Caco-2 (cell line): ENCODE data around the gene TOB2. TPM values are rescaled to one million over a fixed set of nuclear protein-coding genes. Genes with fewer than 3 reads are reported as not detected.
A peak's percentile ranks its signal among the peaks of the same experiment; 100 is the strongest.

Experiments used
- BruUV-seq: library from RNA; stranded (reverse); fragments of 400-500 nt; replicated peaks from 2 replicates; lab custom pipeline; 2021; lab: Mats Ljungman, UMichigan
- CTCF ChIA-PET: fragments of 300-600 bp; sonication (Branson Sonifier 250); formaldehyde crosslinking; loops from one replicate; lab custom pipeline; 2022; ENCODE audit warnings: antibody characterized with exemption; lab: Charles Lee
- POLR2A ChIA-PET: fragments of 300-600 bp; sonication (Branson Sonifier 250); formaldehyde crosslinking; loops from one replicate; lab custom pipeline; 2022; ENCODE audit warnings: antibody characterized with exemption; lab: Charles Lee
- DNase-seq, 2 experiments: peaks; one replicate each; pipeline versions ENCODE4 v3.0.0 to v3.0.0-alpha.2; 2020 to 2022
- H3K27me3 ChIP-seq: replicated peaks from 2 replicates; pipeline ENCODE4 v1.6.0; 2011; ENCODE audit warnings: low read length; ENCODE audit not compliant: control insufficient read depth, insufficient read depth
- H3K36me3 ChIP-seq: 2 replicates; pipeline ENCODE4 v1.5.1; 2011; ENCODE audit warnings: low read length; ENCODE audit not compliant: control insufficient read depth, insufficient read depth
- H3K4me1 ChIP-seq: fragments of 250-450 bp; sonication (Bioruptor Pico); 2 replicates; pipeline ENCODE4 v1.5.1; 2020; ENCODE audit warnings: mild to moderate bottlenecking
- H3K4me3 ChIP-seq: 2 replicates; pipeline ENCODE4 v1.5.1; 2011; ENCODE audit warnings: low read depth, mild to moderate bottlenecking, control low read depth, low read length
- H3K9me3 ChIP-seq: fragments of 250-450 bp; sonication (Bioruptor Pico); 2 replicates; pipeline ENCODE4 v1.5.1; 2020; ENCODE audit warnings: mild to moderate bottlenecking, moderate library complexity
- H3K27ac Mint-ChIP-seq: one replicate; pipeline ENCODE4 v1.8.0; 2022; ENCODE audit warnings: mixed read lengths; ENCODE audit not compliant: unreplicated experiment
- H3K27me3 Mint-ChIP-seq: one replicate; pipeline ENCODE4 v1.8.0; 2022; ENCODE audit warnings: mixed read lengths; ENCODE audit not compliant: insufficient read depth, unreplicated experiment
- H3K36me3 Mint-ChIP-seq: one replicate; pipeline ENCODE4 v1.8.0; 2022; ENCODE audit warnings: mild to moderate bottlenecking, mixed read lengths; ENCODE audit not compliant: insufficient read depth, unreplicated experiment
- H3K4me1 Mint-ChIP-seq: one replicate; pipeline ENCODE4 v1.8.0; 2022; ENCODE audit warnings: low read depth, mixed read lengths; ENCODE audit not compliant: unreplicated experiment
- H3K4me3 Mint-ChIP-seq: one replicate; pipeline ENCODE4 v1.8.0; 2022; ENCODE audit warnings: mild to moderate bottlenecking, moderate library complexity, mixed read lengths; ENCODE audit not compliant: unreplicated experiment
- H3K9me3 Mint-ChIP-seq: one replicate; pipeline ENCODE4 v1.8.0; 2022; ENCODE audit warnings: mixed read lengths; ENCODE audit not compliant: unreplicated experiment
- intact Hi-C: fragments of 100-400 bp; cut with micrococcal nuclease; formaldehyde crosslinking; loops from one replicate; pipeline ENCODE4 v1.10.0; 2022; ENCODE audit not compliant: unreplicated experiment
- total RNA-seq: library from RNA; stranded (reverse); gene quantifications from 2 replicates; pipeline ENCODE4 v1.2.3, GENCODE V29; 2022
- TF ChIP-seq, protein P1 (sequence below), 2 experiments: fragments of 200-600 bp in 1 of 2; IDR thresholded peaks; 1 replicate in 1 of 2; 2 replicates in 1 of 2; pipeline versions ENCODE4 v1.5.1 to v1.8.0; 2011 to 2022; ENCODE audit warnings: antibody characterized with exemption in 1 of 2, control low read depth in 1 of 2, inconsistent platforms in 1 of 2, low read depth in 1 of 2, low read length in 1 of 2, mild to moderate bottlenecking in 1 of 2, moderate library complexity in 1 of 2; ENCODE audit not compliant: insufficient read depth in 1 of 2, severe bottlenecking in 1 of 2, unreplicated experiment in 1 of 2

TOB2 gene
- total RNA-seq, 1 experiment from 2014 or later = 49.0 TPM

DNA sequence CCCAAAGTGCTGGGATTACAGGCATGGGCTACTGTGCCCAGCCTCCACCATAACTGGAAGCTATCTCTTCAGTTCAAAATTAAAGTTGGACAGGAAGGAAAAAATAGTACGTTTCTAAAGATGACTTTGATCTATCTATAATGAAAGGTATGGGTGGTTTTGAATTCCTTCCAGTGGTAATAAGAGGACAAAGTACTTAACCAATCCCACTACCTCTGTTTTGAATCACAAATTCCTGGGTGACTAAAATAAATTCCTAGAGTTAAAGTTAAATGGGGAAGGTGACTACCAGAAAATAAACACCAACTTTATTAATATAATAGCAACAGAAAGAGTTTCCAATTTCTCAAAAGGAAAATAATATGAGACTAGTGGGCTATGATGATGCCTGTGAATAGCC, 12.8 kb upstream of the TOB2 start:
- peaks cover 64% of the 10 kb centered on the region for H3K36me3 Mint-ChIP-seq

DNA sequence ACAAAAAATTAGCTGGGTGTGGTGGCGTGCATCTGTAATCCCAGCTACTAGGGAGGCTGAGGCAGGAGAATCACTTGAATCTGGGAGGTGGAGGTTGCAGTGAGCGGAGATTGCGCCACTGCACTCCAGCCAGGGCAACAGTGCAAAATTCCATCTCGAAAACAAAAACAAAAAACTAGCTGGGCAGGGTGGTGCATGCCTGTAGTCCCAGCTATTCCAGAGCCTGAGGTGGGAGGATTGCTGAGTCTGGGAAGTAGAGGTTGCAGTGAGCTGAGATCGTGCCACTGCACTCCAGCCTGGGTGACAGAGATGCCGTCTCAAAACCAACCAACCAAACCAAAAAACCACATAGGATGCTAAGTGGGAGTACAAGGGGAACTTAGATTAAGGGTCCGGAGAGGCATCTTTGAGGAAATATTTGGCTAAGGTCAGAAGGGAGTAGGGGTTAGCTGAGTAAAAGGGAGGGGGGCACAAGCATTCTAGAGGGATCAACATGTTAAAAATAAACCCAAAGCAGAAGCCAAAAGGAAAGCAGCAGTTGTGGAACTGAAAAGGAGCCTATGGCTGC, 11.6 kb upstream of the TOB2 start:
- Mint-ChIP-seq H3K27me3 (no peaks in the 10 kb centered on the region), H3K36me3 (peaks cover 56% of the 10 kb centered on the region), H3K4me3 (peak overlapping the region; percentile 7), H3K4me1 (peaks cover 3% of the 10 kb centered on the region), H3K9me3 (no peaks in the 10 kb centered on the region), H3K27ac (no peak overlapping the region)
- Histone ChIP-seq H3K9me3 (no peaks in the 10 kb centered on the region), H3K36me3 (no peaks in the 10 kb centered on the region; the same call in 1 of the 2 replicates), H3K4me3 (no peak overlapping the region), H3K4me1 (peaks cover 6% of the 10 kb centered on the region; the same call in 1 of the 2 replicates), H3K27me3 (no peaks in the 10 kb centered on the region)
- BruUV-seq = no TSS peak
- DNase-seq = no peak
- ChIA-PET POLR2A (interaction anchor here (1.7 kb wide), 1 partner anchor 10 kb away, joined by 10 read pairs; no protein-coding TSS in a partner anchor), CTCF (no interaction called here)
- TF ChIP-seq, protein P1, sequence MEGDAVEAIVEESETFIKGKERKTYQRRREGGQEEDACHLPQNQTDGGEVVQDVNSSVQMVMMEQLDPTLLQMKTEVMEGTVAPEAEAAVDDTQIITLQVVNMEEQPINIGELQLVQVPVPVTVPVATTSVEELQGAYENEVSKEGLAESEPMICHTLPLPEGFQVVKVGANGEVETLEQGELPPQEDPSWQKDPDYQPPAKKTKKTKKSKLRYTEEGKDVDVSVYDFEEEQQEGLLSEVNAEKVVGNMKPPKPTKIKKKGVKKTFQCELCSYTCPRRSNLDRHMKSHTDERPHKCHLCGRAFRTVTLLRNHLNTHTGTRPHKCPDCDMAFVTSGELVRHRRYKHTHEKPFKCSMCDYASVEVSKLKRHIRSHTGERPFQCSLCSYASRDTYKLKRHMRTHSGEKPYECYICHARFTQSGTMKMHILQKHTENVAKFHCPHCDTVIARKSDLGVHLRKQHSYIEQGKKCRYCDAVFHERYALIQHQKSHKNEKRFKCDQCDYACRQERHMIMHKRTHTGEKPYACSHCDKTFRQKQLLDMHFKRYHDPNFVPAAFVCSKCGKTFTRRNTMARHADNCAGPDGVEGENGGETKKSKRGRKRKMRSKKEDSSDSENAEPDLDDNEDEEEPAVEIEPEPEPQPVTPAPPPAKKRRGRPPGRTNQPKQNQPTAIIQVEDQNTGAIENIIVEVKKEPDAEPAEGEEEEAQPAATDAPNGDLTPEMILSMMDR (IDR thresholded peaks at IDR 0.05; ENCODE audit: insufficient read depth in 1 of 2, low read depth in 1 of 2, low read length in 1 of 2, severe bottlenecking in 1 of 2, unreplicated experiment in 1 of 2) = no peak
- intact Hi-C loops = no loop called here

More for the DNA sequence above, 12.8 kb upstream of the TOB2 start:
- CTCF ChIA-PET = no interaction called here
- intact Hi-C loops = no loop called here
- no peak overlapping the region for H3K27ac Mint-ChIP-seq
- no peaks in the 10 kb centered on the region for H3K4me1 Mint-ChIP-seq
- Histone ChIP-seq H3K36me3 (no peaks in the 10 kb centered on the region; the same call in 1 of the 2 replicates), H3K9me3 (no peaks in the 10 kb centered on the region), H3K4me1 (peaks cover 4% of the 10 kb centered on the region; the same call in 1 of the 2 replicates), H3K4me3 (no peak overlapping the region), H3K27me3 (no peaks in the 10 kb centered on the region)
- DNase-seq = no peak
- TF ChIP-seq, protein P1 (IDR thresholded peaks at IDR 0.05; ENCODE audit: insufficient read depth in 1 of 2, low read depth in 1 of 2, low read length in 1 of 2, severe bottlenecking in 1 of 2, unreplicated experiment in 1 of 2) = no peak
- POLR2A ChIA-PET = interaction anchor here (0.6 to 1.7 kb wide), 3 partner anchors 9 to 13 kb away, joined by 4 to 10 read pairs (median 4); partner anchors contain the start of genes ACO2, PHF5A and TOB2
- no peaks in the 10 kb centered on the region for H3K9me3 Mint-ChIP-seq
- no peaks in the 10 kb centered on the region for H3K27me3 Mint-ChIP-seq
- no peak overlapping the region for H3K4me3 Mint-ChIP-seq
- no TSS peak for BruUV-seq

DNA sequence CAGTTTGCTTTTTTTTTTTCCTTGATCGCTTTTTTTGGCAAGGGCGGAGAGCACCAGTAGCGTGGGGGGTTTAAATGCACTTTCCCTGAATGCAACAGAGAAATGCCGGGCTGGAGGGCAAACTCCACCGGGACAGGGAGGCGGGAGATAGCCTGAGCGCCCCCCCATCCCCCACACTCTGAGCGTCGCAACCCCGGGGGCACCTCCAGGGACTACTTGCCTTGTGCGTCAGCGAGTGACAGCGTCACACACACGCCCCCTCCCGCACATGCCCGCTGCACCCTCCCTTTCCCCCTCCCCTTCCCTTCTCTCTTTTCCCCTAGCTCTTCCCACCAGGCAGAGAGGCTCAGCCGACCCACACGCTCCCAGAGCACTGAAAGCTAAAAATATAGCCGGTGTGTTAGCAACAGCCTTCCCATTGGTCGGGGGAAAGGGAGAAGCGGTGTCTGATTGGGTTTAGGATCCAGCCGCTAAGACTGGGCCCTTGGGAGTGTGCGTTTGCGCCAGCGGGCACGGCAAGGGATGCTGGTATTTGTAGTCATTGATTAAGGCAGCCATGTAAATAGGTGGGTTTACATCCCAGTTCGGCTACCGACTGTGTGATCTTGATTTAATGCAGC, 1.7 kb upstream of the TOB2 start:
- TF ChIP-seq, protein P1 (IDR thresholded peaks at IDR 0.05; ENCODE audit: insufficient read depth in 1 of 2, low read depth in 1 of 2, low read length in 1 of 2, severe bottlenecking in 1 of 2, unreplicated experiment in 1 of 2) = no peak
- Mint-ChIP-seq H3K9me3 (no peaks in the 10 kb centered on the region), H3K4me3 (peak overlapping the region; percentile 99), H3K36me3 (peaks cover 75% of the 10 kb centered on the region), H3K27me3 (no peaks in the 10 kb centered on the region), H3K27ac (peak overlapping the region; percentile 98), H3K4me1 (peaks cover 13% of the 10 kb centered on the region)
- no peaks in the 10 kb centered on the region for H3K9me3 ChIP-seq
- no TSS peak for BruUV-seq
- no peaks in the 10 kb centered on the region for H3K27me3 ChIP-seq
- H3K4me1 ChIP-seq = no peaks in the 10 kb centered on the region; the same call in 1 of the 2 replicates
- peak; percentile 96 to 98 for DNase-seq
- peak overlapping the region; percentile 93 for H3K4me3 ChIP-seq
- POLR2A ChIA-PET = interaction anchor here (0.5 to 6.2 kb wide), 19 partner anchors 9 to 1545 kb away, joined by 3 to 122 read pairs (median 6); partner anchors contain the start of genes ACO2, DESI1, PHF5A and RANGAP1
- intact Hi-C loops = loop anchor here (1.0 kb wide), 1 partner anchor 20 kb away; the partner anchor contains the start of gene PHF5A
- CTCF ChIA-PET = interaction anchor here (0.6 to 0.7 kb wide), 3 partner anchors 67 to 159 kb away, joined by 3 read pairs; no protein-coding TSS in a partner anchor
- no peaks in the 10 kb centered on the region for H3K36me3 ChIP-seq
